GM12878 (cell line): ENCODE data around the gene ALCAM. TPM values are rescaled to one million over a fixed set of nuclear protein-coding genes. Genes with fewer than 3 reads are reported as not detected.

Source experiments
- ATAC-seq: fragments of 200-7000 bp; cut with Tn5 transposase; 3 replicates; pipeline ENCODE4 v1.9.1; 2020; ENCODE audit warnings: mild to moderate bottlenecking, moderate library complexity
- BruUV-seq: library from RNA; stranded (reverse); fragments of 400-500 nt; replicated peaks from 2 replicates; lab custom pipeline; 2021; lab: Mats Ljungman, UMichigan
- CTCF ChIA-PET: fragments of 300-600 bp; sonication (Branson Sonifier 250); formaldehyde crosslinking; extraction: SDS; loops from one replicate; lab custom pipeline; 2021; ENCODE audit warnings: inconsistent platforms; lab: Yijun Ruan, JAX
- POLR2A ChIA-PET: fragments of 350-600 bp; formaldehyde crosslinking; extraction: SDS; loops from one replicate; lab custom pipeline; 2021; ENCODE audit warnings: inconsistent platforms; lab: Charles Lee
- RAD21 ChIA-PET: fragments of 300-600 bp; sonication (Branson Sonifier 250); formaldehyde crosslinking; loops from one replicate; lab custom pipeline; 2023; ENCODE audit warnings: antibody characterized with exemption; ENCODE audit not compliant: unreplicated experiment; lab: Charles Lee
- SMC1A ChIA-PET: fragments of 300-600 bp; sonication (Branson Sonifier 250); formaldehyde crosslinking; loops from one replicate; lab custom pipeline; 2023; ENCODE audit not compliant: unreplicated experiment, uncharacterized antibody; lab: Charles Lee
- DNase-seq: peaks from one replicate; pipeline ENCODE4 v3.0.0-alpha.2; 2011; ENCODE audit warnings: low read depth, low spot score
- FAIRE-seq: peaks from 3 replicates; lab custom pipeline; 2011; peaks lifted over from hg19 to GRCh38; lab: Jason Lieb, UNC
- H2AFZ ChIP-seq: 2 replicates; pipeline ENCODE4 v1.6.0; 2011; ENCODE audit warnings: low read depth, low read length, control low read depth; ENCODE audit not compliant: control insufficient read depth
- H3K27ac ChIP-seq: 2 replicates; pipeline ENCODE4 v1.5.1; 2011; ENCODE audit warnings: control low read depth; ENCODE audit not compliant: control insufficient read depth, insufficient read depth
- H3K27me3 ChIP-seq, 2 experiments: replicated peaks in 1 of 2; 2 replicates each; pipeline versions ENCODE4 v1.6.0 to v1.6.1; 2011; ENCODE audit warnings: low read length in 1 of 2; ENCODE audit not compliant: control insufficient read depth in 2 of 2, insufficient read depth in 2 of 2
- H3K36me3 ChIP-seq, 2 experiments: 2 replicates each; pipeline ENCODE4 v1.5.1; 2011; ENCODE audit warnings: low read length in 1 of 2; ENCODE audit not compliant: control insufficient read depth in 2 of 2, insufficient read depth in 2 of 2
- H3K4me1 ChIP-seq: 2 replicates; pipeline ENCODE4 v1.6.1; 2011; ENCODE audit warnings: mild to moderate bottlenecking, low read length, moderate library complexity, mixed read lengths; ENCODE audit not compliant: control insufficient read depth, insufficient read depth
- H3K4me2 ChIP-seq: 2 replicates; pipeline ENCODE4 v1.6.0; 2011; ENCODE audit warnings: control low read depth; ENCODE audit not compliant: control insufficient read depth, insufficient read depth
- H3K4me3 ChIP-seq: fragments of 200-600 bp; sonication (generic); 2 replicates; pipeline ENCODE4 v1.5.1; 2016
- H3K79me2 ChIP-seq: 2 replicates; pipeline ENCODE4 v1.6.0; 2011; ENCODE audit warnings: low read length; ENCODE audit not compliant: control insufficient read depth, insufficient read depth
- H3K9ac ChIP-seq: 2 replicates; pipeline ENCODE4 v1.8.0; 2011; ENCODE audit warnings: low read length, control low read depth, mixed read lengths; ENCODE audit not compliant: control insufficient read depth, insufficient read depth
- H3K9me3 ChIP-seq: replicated peaks from 3 replicates; pipeline ENCODE4 v1.5.1; 2011; ENCODE audit warnings: mild to moderate bottlenecking, low read length; ENCODE audit not compliant: control insufficient read depth, insufficient read depth
- H4K20me1 ChIP-seq: 2 replicates; pipeline ENCODE4 v1.6.0; 2011; ENCODE audit not compliant: control insufficient read depth, insufficient read depth
- BCL3 ChIP-seq: IDR thresholded peaks from 2 replicates; pipeline ENCODE4 v1.6.1; 2011; ENCODE audit warnings: borderline replicate concordance, low read depth, mild to moderate bottlenecking, moderate library complexity, low read length; ENCODE audit not compliant: insufficient read depth, poor library complexity, severe bottlenecking
- CTCF ChIP-seq, 3 experiments: IDR thresholded peaks in 2 of 3; conservative IDR thresholded peaks in 1 of 3; 2 replicates each; pipeline ENCODE4 v1.5.1; 2011; ENCODE audit warnings: low read depth in 3 of 3, low read length in 3 of 3, mild to moderate bottlenecking in 3 of 3, control low read depth in 2 of 3, moderate library complexity in 2 of 3, inconsistent platforms in 1 of 3, mixed read lengths in 1 of 3; ENCODE audit not compliant: control insufficient read depth in 2 of 3, insufficient read depth in 1 of 3; ENCODE audit errors: extremely low read depth in 1 of 3
- EGR1 ChIP-seq, 2 experiments: IDR thresholded peaks; 1 replicate in 1 of 2; 2 replicates in 1 of 2; pipeline ENCODE4 v1.6.1; 2011 to 2012; ENCODE audit warnings: low read depth in 2 of 2, low read length in 2 of 2, borderline replicate concordance in 1 of 2, mild to moderate bottlenecking in 1 of 2, moderate library complexity in 1 of 2
- PAX5 ChIP-seq: IDR thresholded peaks from 2 replicates; pipeline ENCODE4 v1.6.1; 2011; ENCODE audit warnings: low read depth, low read length, borderline replicate concordance
- RCOR1 ChIP-seq: conservative IDR thresholded peaks from 2 replicates; pipeline ENCODE4 v1.6.1; 2012; ENCODE audit warnings: low read depth, low read length, improper control_type of control experiment
- ZNF207 ChIP-seq: fragments of 450-650 bp; IDR thresholded peaks from 2 replicates; pipeline ENCODE4 v1.6.1; 2014; ENCODE audit warnings: antibody characterized with exemption, mild to moderate bottlenecking, borderline replicate concordance
- WGBS: methylation state at CpG from one replicate; pipeline ENCODE4 v1.1.6; 2016; ENCODE audit warnings: low lambda C conversion rate; ENCODE audit not compliant: insufficient replicate concordance, insufficient coverage; ENCODE audit errors: missing lambda C conversion rate; 5-methylcytosine and 5-hydroxymethylcytosine counted together
- in situ Hi-C: fragments of 300-500 bp; cut with MboI; formaldehyde crosslinking; loops from 9 replicates; pipeline ENCODE4 v1.14.3; 2018; ENCODE audit warnings: mixed read lengths
- intact Hi-C: fragments of 100-400 bp; cut with micrococcal nuclease; formaldehyde crosslinking; loops from one replicate; pipeline ENCODE4 v1.14.2; 2022; ENCODE audit not compliant: unreplicated experiment
- polyA plus RNA-seq, 11 experiments: library from polyadenylated mRNA; depleted of rRNA in 4 of 11; unstranded in 6 of 11; stranded (reverse) in 5 of 11; fragments of >200 nt; fragmentation: Nextera tagmentation in 4 of 11; fragmentation: Illumina TruSeq in 1 of 11; extraction: Ambion mirVana in 4 of 11; extraction: Trizol in 1 of 11; gene quantifications; 1 replicate in 1 of 11; 2 replicates in 10 of 11; pipeline versions ENCODE4 v1.2.1 to v1.2.3, GENCODE V29; 2011 to 2016; ENCODE audit warnings: inconsistent platforms in 2 of 11, missing spikeins in 2 of 11, low read depth in 1 of 11
- total RNA-seq, 4 experiments: library from RNA; depleted of rRNA in 3 of 4; stranded (reverse); fragments of >200 nt in 3 of 4; fragmentation: Illumina TruSeq in 1 of 4; extraction: Trizol in 1 of 4; gene quantifications; 2 replicates each; pipeline versions ENCODE4 v1.2.1 to v1.2.3, GENCODE V29; 2013 to 2021
- TF ChIP-seq, protein P1 (sequence below): fragments of 450-650 bp; formaldehyde crosslinking; IDR thresholded peaks from 2 replicates; pipeline ENCODE4 v1.4.0; 2020; ENCODE audit warnings: mild to moderate bottlenecking, moderate library complexity
- TF ChIP-seq, protein P2 (sequence below): fragments of 450-650 bp; IDR thresholded peaks from 2 replicates; pipeline ENCODE4 v1.6.1; 2017; ENCODE audit warnings: mild to moderate bottlenecking
- TF ChIP-seq, protein P3 (sequence below): IDR thresholded peaks from 2 replicates; pipeline ENCODE4 v1.6.1; 2012; ENCODE audit warnings: low read depth, low read length, improper control_type of control experiment

Gene ALCAM
- total and polyA plus RNA-seq, 10 of the 15 experiments (the other 5 are each of a cell fraction or from before 2014, with no cell fraction given), result 12.2 to 54.2 (median 32.6) TPM

DNA sequence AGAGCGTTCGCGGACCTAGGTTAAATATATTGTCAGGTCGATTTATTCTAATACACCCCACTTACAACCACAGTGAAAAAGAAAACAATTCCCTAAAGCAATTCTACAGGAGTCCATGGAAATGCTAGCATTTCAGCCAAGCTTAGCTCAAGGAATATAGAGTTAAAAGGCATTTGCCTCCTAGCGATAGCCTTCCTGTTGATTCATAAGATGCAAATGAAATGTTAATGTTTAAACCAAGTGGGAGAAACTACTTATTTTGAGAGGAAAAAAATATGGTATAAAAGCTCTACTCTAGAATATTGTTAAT, 1.7 kb upstream of the ALCAM start (continued):
- no peak for TF ChIP-seq PAX5
- no peak for TF ChIP-seq EGR1 (IDR thresholded peaks at IDR 0.05; ENCODE audit: borderline replicate concordance in 1 of 2, low read depth in 2 of 2, low read length in 2 of 2)
- TF ChIP-seq, protein P1, sequence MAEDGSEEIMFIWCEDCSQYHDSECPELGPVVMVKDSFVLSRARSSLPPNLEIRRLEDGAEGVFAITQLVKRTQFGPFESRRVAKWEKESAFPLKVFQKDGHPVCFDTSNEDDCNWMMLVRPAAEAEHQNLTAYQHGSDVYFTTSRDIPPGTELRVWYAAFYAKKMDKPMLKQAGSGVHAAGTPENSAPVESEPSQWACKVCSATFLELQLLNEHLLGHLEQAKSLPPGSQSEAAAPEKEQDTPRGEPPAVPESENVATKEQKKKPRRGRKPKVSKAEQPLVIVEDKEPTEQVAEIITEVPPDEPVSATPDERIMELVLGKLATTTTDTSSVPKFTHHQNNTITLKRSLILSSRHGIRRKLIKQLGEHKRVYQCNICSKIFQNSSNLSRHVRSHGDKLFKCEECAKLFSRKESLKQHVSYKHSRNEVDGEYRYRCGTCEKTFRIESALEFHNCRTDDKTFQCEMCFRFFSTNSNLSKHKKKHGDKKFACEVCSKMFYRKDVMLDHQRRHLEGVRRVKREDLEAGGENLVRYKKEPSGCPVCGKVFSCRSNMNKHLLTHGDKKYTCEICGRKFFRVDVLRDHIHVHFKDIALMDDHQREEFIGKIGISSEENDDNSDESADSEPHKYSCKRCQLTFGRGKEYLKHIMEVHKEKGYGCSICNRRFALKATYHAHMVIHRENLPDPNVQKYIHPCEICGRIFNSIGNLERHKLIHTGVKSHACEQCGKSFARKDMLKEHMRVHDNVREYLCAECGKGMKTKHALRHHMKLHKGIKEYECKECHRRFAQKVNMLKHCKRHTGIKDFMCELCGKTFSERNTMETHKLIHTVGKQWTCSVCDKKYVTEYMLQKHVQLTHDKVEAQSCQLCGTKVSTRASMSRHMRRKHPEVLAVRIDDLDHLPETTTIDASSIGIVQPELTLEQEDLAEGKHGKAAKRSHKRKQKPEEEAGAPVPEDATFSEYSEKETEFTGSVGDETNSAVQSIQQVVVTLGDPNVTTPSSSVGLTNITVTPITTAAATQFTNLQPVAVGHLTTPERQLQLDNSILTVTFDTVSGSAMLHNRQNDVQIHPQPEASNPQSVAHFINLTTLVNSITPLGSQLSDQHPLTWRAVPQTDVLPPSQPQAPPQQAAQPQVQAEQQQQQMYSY, result no peak
- TF ChIP-seq ZNF207, result no peak
- no peak for TF ChIP-seq RCOR1

- POLR2A ChIA-PET, result interaction anchor here (0.6 to 0.7 kb wide), 2 partner anchors 149 to 471 kb away, joined by 3 to 4 read pairs; no protein-coding TSS in a partner anchor
- no TSS peak for BruUV-seq
- TF ChIP-seq, protein P2, sequence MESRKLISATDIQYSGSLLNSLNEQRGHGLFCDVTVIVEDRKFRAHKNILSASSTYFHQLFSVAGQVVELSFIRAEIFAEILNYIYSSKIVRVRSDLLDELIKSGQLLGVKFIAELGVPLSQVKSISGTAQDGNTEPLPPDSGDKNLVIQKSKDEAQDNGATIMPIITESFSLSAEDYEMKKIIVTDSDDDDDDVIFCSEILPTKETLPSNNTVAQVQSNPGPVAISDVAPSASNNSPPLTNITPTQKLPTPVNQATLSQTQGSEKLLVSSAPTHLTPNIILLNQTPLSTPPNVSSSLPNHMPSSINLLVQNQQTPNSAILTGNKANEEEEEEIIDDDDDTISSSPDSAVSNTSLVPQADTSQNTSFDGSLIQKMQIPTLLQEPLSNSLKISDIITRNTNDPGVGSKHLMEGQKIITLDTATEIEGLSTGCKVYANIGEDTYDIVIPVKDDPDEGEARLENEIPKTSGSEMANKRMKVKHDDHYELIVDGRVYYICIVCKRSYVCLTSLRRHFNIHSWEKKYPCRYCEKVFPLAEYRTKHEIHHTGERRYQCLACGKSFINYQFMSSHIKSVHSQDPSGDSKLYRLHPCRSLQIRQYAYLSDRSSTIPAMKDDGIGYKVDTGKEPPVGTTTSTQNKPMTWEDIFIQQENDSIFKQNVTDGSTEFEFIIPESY, result no peak
- 0 out of 6 replicates have a peak, but pooled peaks of 1 of the 3 experiments have one; percentile 2 for TF ChIP-seq CTCF (IDR thresholded peaks at IDR 0.05 in 2 of 3, conservative IDR thresholded peaks at IDR 0.05 in 1 of 3; ENCODE audit: control insufficient read depth in 2 of 3, extremely low read depth in 1 of 3, insufficient read depth in 1 of 3, low read depth in 3 of 3, low read length in 3 of 3)
- TF ChIP-seq, protein P3, sequence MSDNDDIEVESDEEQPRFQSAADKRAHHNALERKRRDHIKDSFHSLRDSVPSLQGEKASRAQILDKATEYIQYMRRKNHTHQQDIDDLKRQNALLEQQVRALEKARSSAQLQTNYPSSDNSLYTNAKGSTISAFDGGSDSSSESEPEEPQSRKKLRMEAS, result no peak
- TF ChIP-seq BCL3, result no peak
Observed at GRCh38 chr3:105365391-105366325, 1.1 kb upstream of the ALCAM start.

More at GRCh38 chr3:105365391-105366325, 1.1 kb upstream of the ALCAM start:
- Histone ChIP-seq H3K4me1 (peaks cover 2% of the 10 kb centered on the region; the same call in 1 of the 2 replicates), H3K27ac (peak overlapping the region; percentile 27; the same call in 1 of the 2 replicates), H3K27me3 (no peaks in the 10 kb centered on the region), H4K20me1 (no peaks in the 10 kb centered on the region), H3K79me2 (peaks cover 29% of the 10 kb centered on the region), H3K9me3 (no peaks in the 10 kb centered on the region), H3K36me3 (no peaks in the 10 kb centered on the region), H3K4me2 (peak overlapping the region; percentile 96), H3K4me3 (peak overlapping the region; percentile 88), H2AFZ (peak overlapping the region; percentile 68), H3K9ac (peak overlapping the region; percentile 98)
- in situ Hi-C loops (loop anchor here (5.0 to 10.0 kb wide), 3 partner anchors 761 to 1088 kb away; no protein-coding TSS in a partner anchor), intact Hi-C loops (loop anchor here (1.0 to 10.0 kb wide), 4 partner anchors 221 to 1263 kb away; no protein-coding TSS in a partner anchor)
- ATAC-seq (no peak), FAIRE-seq (no peak), DNase-seq (no peak)
- ChIA-PET CTCF (interaction anchor here (0.7 to 9.0 kb wide), 7 partner anchors 9 to 769 kb away, joined by 3 to 71 read pairs (median 4); no protein-coding TSS in a partner anchor), SMC1A (interaction anchor here (0.7 to 1.9 kb wide), 8 partner anchors 9 to 1092 kb away, joined by 3 to 12 read pairs (median 4); no protein-coding TSS in a partner anchor), RAD21 (interaction anchor here (1.0 to 1.5 kb wide), 4 partner anchors 11 to 163 kb away, joined by 3 to 5 read pairs (median 4); no protein-coding TSS in a partner anchor)
- WGBS, result under 1% methylated on average over 24 of the region's 24 CpGs
